ENCODE measurements around the gene YPEL2. TPM values are rescaled to one million over a fixed set of nuclear protein-coding genes. Genes with fewer than 3 reads are reported as not detected.

YPEL2 gene
- total RNA-seq, 1 donor from 2014 or later = 52.1 TPM

GRCh38 chr17:59378675-59379074 lies 47.2 kb downstream of the YPEL2 start:
- H3K9me3 Mint-ChIP-seq (ENCODE audit: low read depth) = peaks cover 7% of the 10 kb centered on the region
- peak overlapping the region; percentile 96 for H3K27ac Mint-ChIP-seq (ENCODE audit: unreplicated experiment)
- H3K4me3 Mint-ChIP-seq (ENCODE audit: unreplicated experiment) = peak overlapping the region; percentile 33
- peaks cover 9% of the 10 kb centered on the region for H3K36me3 Mint-ChIP-seq (ENCODE audit: low read depth)
- TF ChIP-seq CTCF (IDR thresholded peaks at IDR 0.05) = no peak
- no peak for DNase-seq (ENCODE audit: low spot score)
- peaks cover 88% of the 10 kb centered on the region for H3K4me1 Mint-ChIP-seq (ENCODE audit: low read depth)
- H3K27me3 Mint-ChIP-seq (ENCODE audit: low read depth) = no peaks in the 10 kb centered on the region

- Mint-ChIP-seq H3K36me3 (ENCODE audit: low read depth) (peaks cover 10% of the 10 kb centered on the region), H3K27ac (ENCODE audit: unreplicated experiment) (peak overlapping the region; percentile 96), H3K4me1 (ENCODE audit: low read depth) (peaks cover 79% of the 10 kb centered on the region), H3K27me3 (ENCODE audit: low read depth) (no peaks in the 10 kb centered on the region), H3K4me3 (ENCODE audit: unreplicated experiment) (no peak overlapping the region), H3K9me3 (ENCODE audit: low read depth) (peaks cover 8% of the 10 kb centered on the region)
- no peak for TF ChIP-seq CTCF (IDR thresholded peaks at IDR 0.05)
- DNase-seq (ENCODE audit: low spot score) = no peak
These were observed 49.0 kb downstream of the YPEL2 start for GRCh38 chr17:59380474-59380873.

GRCh38 chr17:59381716-59382570 lies 50.5 kb downstream of the YPEL2 start:
- Mint-ChIP-seq H3K27me3 (ENCODE audit: low read depth) (no peaks in the 10 kb centered on the region), H3K4me3 (ENCODE audit: unreplicated experiment) (no peak overlapping the region), H3K27ac (ENCODE audit: unreplicated experiment) (peak overlapping the region; percentile 96), H3K9me3 (ENCODE audit: low read depth) (peaks cover 8% of the 10 kb centered on the region), H3K36me3 (ENCODE audit: low read depth) (peaks cover 8% of the 10 kb centered on the region), H3K4me1 (ENCODE audit: low read depth) (peaks cover 68% of the 10 kb centered on the region)
- no peak for DNase-seq (ENCODE audit: low spot score)
- TF ChIP-seq CTCF (IDR thresholded peaks at IDR 0.05) = no peak

GRCh38 chr17:59383893-59384292 lies 52.4 kb downstream of the YPEL2 start:
- Mint-ChIP-seq H3K4me1 (ENCODE audit: low read depth) (peaks cover 66% of the 10 kb centered on the region), H3K27me3 (ENCODE audit: low read depth) (no peaks in the 10 kb centered on the region)

More at GRCh38 chr17:59383893-59384292, 52.4 kb downstream of the YPEL2 start:
- Mint-ChIP-seq H3K9me3 (ENCODE audit: low read depth) (peaks cover 2% of the 10 kb centered on the region), H3K27ac (ENCODE audit: unreplicated experiment) (no peak overlapping the region), H3K4me3 (ENCODE audit: unreplicated experiment) (no peak overlapping the region), H3K36me3 (ENCODE audit: low read depth) (peaks cover 9% of the 10 kb centered on the region)
- no peak for DNase-seq (ENCODE audit: low spot score)
- no peak for TF ChIP-seq CTCF (IDR thresholded peaks at IDR 0.05)
